ENCODE results near the gene VPS16.

DNA sequence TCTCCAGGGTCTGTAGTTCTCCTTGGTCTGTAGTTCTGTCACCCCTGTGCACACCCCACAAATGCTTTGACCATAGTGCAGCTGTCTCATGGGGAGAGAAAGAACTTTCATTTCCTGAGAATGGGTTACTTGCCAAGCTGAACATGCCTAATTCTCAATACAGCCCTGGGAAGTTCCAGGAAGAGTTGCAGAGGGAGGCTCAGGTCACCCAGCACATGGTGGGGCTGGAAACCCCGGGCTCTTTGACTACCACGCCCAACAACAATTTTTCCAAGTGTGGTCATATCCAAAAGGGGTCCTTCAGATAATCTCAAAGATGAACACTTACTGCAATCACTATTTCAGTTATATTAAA lies 30.5 kb downstream of the VPS16 start:
- no peak for TF ChIP-seq CTCF (conservative IDR thresholded peaks at IDR 0.05; ENCODE audit: low read length)
- no peak for TF ChIP-seq EZH2phosphoT487 (IDR thresholded peaks at IDR 0.05; ENCODE audit: borderline replicate concordance, low read depth, low read length)
